Cardiac muscle cell (in vitro differentiated cells and primary cell): ENCODE results near the gene ASPM. TPM values are rescaled to one million over a fixed set of nuclear protein-coding genes. Genes with fewer than 3 reads are reported as not detected.

Experiments
- DNase-seq, 2 donors: peaks; one replicate each; pipeline versions ENCODE4 v3.0.0 to v3.0.0-alpha.2; 2010 to 2017; ENCODE audit warnings: low read depth in 1 of 2, low spot score in 1 of 2
- H3K27ac ChIP-seq: fragments of 200-600 bp; sonication (generic); 2 replicates; pipeline ENCODE4 v1.5.1; 2016
- H3K27me3 ChIP-seq: fragments of 200-600 bp; sonication (generic); 2 replicates; pipeline ENCODE4 v1.6.0; 2016; ENCODE audit warnings: control low read depth
- H3K36me3 ChIP-seq: fragments of 200-600 bp; sonication (generic); 2 replicates; pipeline ENCODE4 v1.5.1; 2016; ENCODE audit warnings: control low read depth
- H3K4me1 ChIP-seq: fragments of 200-600 bp; sonication (generic); 2 replicates; pipeline ENCODE4 v1.8.1; 2017; ENCODE audit warnings: low read depth, mild to moderate bottlenecking, mixed run types
- H3K4me3 ChIP-seq: fragments of 200-600 bp; sonication (generic); 2 replicates; pipeline ENCODE4 v1.5.1; 2016; ENCODE audit warnings: mild to moderate bottlenecking
- H3K9me3 ChIP-seq: fragments of 200-600 bp; sonication (generic); 2 replicates; pipeline ENCODE4 v1.5.1; 2017; ENCODE audit warnings: low read depth, mild to moderate bottlenecking, control low read depth
- CTCF ChIP-seq: IDR thresholded peaks from 2 replicates; pipeline ENCODE4 v1.5.1; 2012; ENCODE audit warnings: low read depth, mild to moderate bottlenecking, low read length
- polyA plus RNA-seq: library from polyadenylated mRNA; unstranded; fragments of >200 nt; fragmentation: Nextera tagmentation; extraction: Ambion mirVana; gene quantifications from 2 replicates; pipeline ENCODE4 v1.2.1, GENCODE V29; 2016
- total RNA-seq: library from RNA; depleted of rRNA; stranded (reverse); fragments of >200 nt; gene quantifications from 2 replicates; pipeline ENCODE4 v1.2.3, GENCODE V29; 2016

Gene ASPM
- total and polyA plus RNA-seq, 2 experiments from 2014 or later: 3.4 to 43.7 TPM

GRCh38 chr1:197066719-197067456, 79.6 kb downstream of the ASPM start, which contains the start of gene F13B:
F13B (minus strand) TSS chr1:197067260; CDS start chr1:197067223, 37 bp downstream.
- DNase-seq: no peak
- no peak within 1 kb of the TSS for H3K4me3 ChIP-seq
- no peaks in the 10 kb centered on the region for H3K4me1 ChIP-seq
- H3K36me3 ChIP-seq: no peaks in the 10 kb centered on the region
- no peaks in the 10 kb centered on the region for H3K27me3 ChIP-seq
- no peak for TF ChIP-seq CTCF
- no peaks in the 10 kb centered on the region for H3K9me3 ChIP-seq
- H3K27ac ChIP-seq: no peak within 1 kb of the TSS

GRCh38 chr1:197066277-197066676, 80.2 kb downstream of the ASPM start:
- H3K27me3 ChIP-seq: no peaks in the 10 kb centered on the region

GRCh38 chr1:197065559-197065958, 80.9 kb downstream of the ASPM start:
- Histone ChIP-seq H3K27ac (no peak overlapping the region), H3K9me3 (no peaks in the 10 kb centered on the region), H3K4me3 (no peak overlapping the region), H3K27me3 (no peaks in the 10 kb centered on the region), H3K36me3 (no peaks in the 10 kb centered on the region), H3K4me1 (no peaks in the 10 kb centered on the region)
- DNase-seq: peak in 1 of 2 donors; percentile 87
- no peak for TF ChIP-seq CTCF

More at GRCh38 chr1:197066277-197066676, 80.2 kb downstream of the ASPM start:
- Histone ChIP-seq H3K27ac (no peak overlapping the region), H3K4me1 (no peaks in the 10 kb centered on the region), H3K9me3 (no peaks in the 10 kb centered on the region), H3K4me3 (no peak overlapping the region), H3K36me3 (no peaks in the 10 kb centered on the region)
- no peak for TF ChIP-seq CTCF
- no peak for DNase-seq

- H3K4me1 ChIP-seq: no peaks in the 10 kb centered on the region
- H3K9me3 ChIP-seq: no peaks in the 10 kb centered on the region
- no peaks in the 10 kb centered on the region for H3K36me3 ChIP-seq
- no peaks in the 10 kb centered on the region for H3K27me3 ChIP-seq
- TF ChIP-seq CTCF: no peak
- H3K4me3 ChIP-seq: no peak overlapping the region
- peak in 1 of 2 donors; percentile 10 for DNase-seq
- no peak overlapping the region for H3K27ac ChIP-seq
These were observed 83.3 kb downstream of the ASPM start for GRCh38 chr1:197063212-197063611.

- Histone ChIP-seq H3K36me3 (no peaks in the 10 kb centered on the region), H3K27me3 (no peaks in the 10 kb centered on the region), H3K9me3 (no peaks in the 10 kb centered on the region), H3K4me1 (no peaks in the 10 kb centered on the region), H3K27ac (no peak overlapping the region), H3K4me3 (no peak overlapping the region)
- no peak for DNase-seq
- no peak for TF ChIP-seq CTCF
These were observed 83.8 kb downstream of the ASPM start for GRCh38 chr1:197062692-197063091.
